ENCODE results near the gene MFN2. TPM values are rescaled to one million over a fixed set of nuclear protein-coding genes. Genes with fewer than 3 reads are reported as not detected.

MFN2 gene
- total RNA-seq, 2 experiments from 2014 or later = 55.1 to 60.4 TPM

DNA sequence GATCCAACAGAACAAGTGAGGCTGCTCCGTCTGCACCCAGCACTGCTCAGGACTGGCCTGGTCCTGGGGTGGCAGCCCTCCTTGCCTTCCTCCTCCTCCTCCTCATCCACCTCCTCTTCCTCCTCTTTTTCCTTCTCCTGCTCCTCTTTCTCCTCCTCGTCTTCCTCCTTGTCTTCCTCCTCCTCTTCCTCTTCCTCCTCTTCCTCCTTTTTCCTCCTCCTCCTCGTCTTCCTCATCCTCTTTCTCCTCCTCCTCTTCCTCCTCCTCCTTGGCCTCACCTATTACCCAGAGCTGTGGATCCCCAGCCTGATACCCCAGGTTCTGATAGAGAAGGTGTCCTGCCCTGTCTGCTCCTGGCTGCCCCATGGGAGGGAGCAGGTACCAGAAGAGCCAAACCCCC lies 16.6 kb upstream of the MFN2 start:
- no peaks in the 10 kb centered on the region for H3K27me3 Mint-ChIP-seq (ENCODE audit: low read depth)
- ChIA-PET CTCF (no interaction called here), POLR2A (no interaction called here)
- no peaks in the 10 kb centered on the region for H3K9me3 Mint-ChIP-seq (ENCODE audit: insufficient read depth)
- ATAC-seq (no peak), DNase-seq (no peak)
- no peak overlapping the region for H3K27ac Mint-ChIP-seq
- no peaks in the 10 kb centered on the region for H3K4me1 Mint-ChIP-seq (ENCODE audit: low read depth)
- H3K4me3 Mint-ChIP-seq = no peak overlapping the region
- H3K36me3 Mint-ChIP-seq (ENCODE audit: low read depth) = peaks cover 6% of the 10 kb centered on the region

DNA sequence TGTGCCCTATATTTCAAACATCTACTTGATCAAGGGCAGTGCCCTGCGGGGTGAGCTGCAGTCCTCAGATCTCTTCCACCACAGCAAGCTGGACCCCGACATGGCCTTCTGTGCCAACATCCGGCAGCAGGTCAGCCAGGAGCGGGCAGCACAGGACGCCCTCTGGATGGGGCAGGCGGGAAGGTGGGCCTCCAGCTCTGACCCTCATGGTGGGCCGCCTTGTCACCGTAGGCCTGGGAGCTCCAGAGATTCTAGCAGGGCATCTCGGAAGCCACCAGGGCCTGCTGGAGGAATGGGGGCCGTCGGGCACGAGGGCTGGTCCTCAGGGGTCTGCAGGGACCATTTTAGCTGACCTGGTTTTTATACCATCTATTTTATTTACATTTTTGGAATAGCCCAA lies 15.6 kb upstream of the MFN2 start:
- ChIA-PET POLR2A (interaction anchor here (4.6 kb wide), 1 partner anchor 56 kb away, joined by 54 read pairs; no protein-coding TSS in a partner anchor), CTCF (no interaction called here)
- Mint-ChIP-seq H3K27ac (no peak overlapping the region), H3K4me3 (no peak overlapping the region), H3K9me3 (ENCODE audit: insufficient read depth) (no peaks in the 10 kb centered on the region), H3K4me1 (ENCODE audit: low read depth) (no peaks in the 10 kb centered on the region), H3K27me3 (ENCODE audit: low read depth) (no peaks in the 10 kb centered on the region), H3K36me3 (ENCODE audit: low read depth) (peaks cover 6% of the 10 kb centered on the region)
- ATAC-seq (no peak), DNase-seq (no peak)

DNA sequence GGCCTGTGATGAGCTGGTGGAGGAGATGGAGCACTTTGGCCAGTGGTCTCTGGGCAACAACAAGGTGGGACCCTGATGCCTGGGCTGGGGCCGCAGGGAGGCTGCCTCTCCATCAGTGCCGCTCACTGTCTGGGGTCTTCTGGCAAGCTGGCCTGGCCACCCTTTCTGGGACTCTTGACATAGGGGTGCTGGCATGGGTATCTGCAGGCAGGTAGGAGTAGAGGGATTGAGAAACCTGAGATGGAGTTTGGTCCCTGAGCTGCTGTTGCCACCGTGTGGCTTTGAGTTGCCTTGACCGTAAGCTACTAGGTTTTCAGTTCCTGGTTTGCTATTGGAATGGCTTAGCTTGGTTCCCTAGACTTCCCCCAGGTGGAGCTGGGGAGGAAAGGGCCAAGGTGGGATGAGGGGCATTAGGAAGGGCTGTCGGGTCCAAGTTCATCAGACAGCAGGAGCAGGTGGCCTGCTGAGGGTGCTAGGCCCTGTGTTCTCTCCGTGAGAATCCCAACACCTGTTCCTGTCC lies 13.2 kb upstream of the MFN2 start:
- CTCF ChIA-PET = interaction anchor here (0.8 to 2.1 kb wide), 5 partner anchors 12 to 131 kb away, joined by 3 to 9 read pairs (median 4); partner anchors contain the start of gene MFN2

DNA sequence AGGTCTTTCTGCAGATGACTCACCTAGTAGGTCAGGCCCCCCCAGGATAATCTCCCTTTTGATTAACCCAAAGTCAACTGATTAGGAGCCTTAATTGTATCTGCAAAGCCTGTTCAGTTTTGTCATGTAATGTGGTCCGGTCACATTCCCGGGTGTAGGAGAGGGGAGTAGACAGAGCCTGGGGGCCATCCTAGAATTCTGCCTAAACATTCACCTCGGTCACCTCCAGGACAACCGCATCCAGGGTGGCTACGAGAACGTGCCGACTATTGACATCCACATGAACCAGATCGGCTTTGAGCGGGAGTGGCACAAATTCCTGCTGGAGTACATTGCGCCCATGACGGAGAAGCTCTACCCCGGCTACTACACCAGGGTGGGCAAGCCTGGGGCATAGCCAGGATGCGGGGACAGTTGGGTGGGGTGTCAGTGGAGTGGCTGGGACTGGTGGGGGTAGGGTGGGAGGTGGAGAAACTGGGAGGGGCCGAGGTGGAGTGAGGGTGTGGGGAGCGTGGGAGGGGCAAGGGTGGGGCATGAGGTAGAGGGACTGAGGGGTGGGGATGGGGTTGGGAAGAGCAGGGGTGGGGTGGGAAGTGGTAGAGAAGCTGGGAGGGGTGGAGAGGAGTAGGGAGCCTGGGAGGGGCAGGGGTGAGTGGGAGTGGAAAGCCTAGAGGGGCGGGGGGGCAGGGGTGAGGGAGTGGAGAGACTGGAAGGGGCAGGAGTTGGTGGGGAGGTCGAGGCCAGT lies 9.6 kb upstream of the MFN2 start:
- Mint-ChIP-seq H3K36me3 (ENCODE audit: low read depth) (peaks cover 23% of the 10 kb centered on the region), H3K27me3 (ENCODE audit: low read depth) (no peaks in the 10 kb centered on the region), H3K27ac (no peak overlapping the region), H3K4me3 (no peak overlapping the region), H3K4me1 (ENCODE audit: low read depth) (peaks cover 38% of the 10 kb centered on the region), H3K9me3 (ENCODE audit: insufficient read depth) (no peaks in the 10 kb centered on the region)
- ChIA-PET POLR2A (interaction anchor here (7.0 kb wide), 1 partner anchor 62 kb away, joined by 138 read pairs; no protein-coding TSS in a partner anchor), CTCF (no interaction called here)
- ATAC-seq (no peak), DNase-seq (no peak)

More for the DNA sequence above, 13.2 kb upstream of the MFN2 start:
- POLR2A ChIA-PET = interaction anchor here (1.1 to 4.6 kb wide), 2 partner anchors 13 to 58 kb away, joined by 5 to 54 read pairs; partner anchors contain the start of gene MFN2
- peaks cover 6% of the 10 kb centered on the region for H3K36me3 Mint-ChIP-seq (ENCODE audit: low read depth)
- no peaks in the 10 kb centered on the region for H3K27me3 Mint-ChIP-seq (ENCODE audit: low read depth)
- ATAC-seq = no peak
- H3K4me3 Mint-ChIP-seq = no peak overlapping the region
- H3K4me1 Mint-ChIP-seq (ENCODE audit: low read depth) = peaks cover 7% of the 10 kb centered on the region
- no peaks in the 10 kb centered on the region for H3K9me3 Mint-ChIP-seq (ENCODE audit: insufficient read depth)
- no peak overlapping the region for H3K27ac Mint-ChIP-seq
- DNase-seq = peak; percentile 27

DNA sequence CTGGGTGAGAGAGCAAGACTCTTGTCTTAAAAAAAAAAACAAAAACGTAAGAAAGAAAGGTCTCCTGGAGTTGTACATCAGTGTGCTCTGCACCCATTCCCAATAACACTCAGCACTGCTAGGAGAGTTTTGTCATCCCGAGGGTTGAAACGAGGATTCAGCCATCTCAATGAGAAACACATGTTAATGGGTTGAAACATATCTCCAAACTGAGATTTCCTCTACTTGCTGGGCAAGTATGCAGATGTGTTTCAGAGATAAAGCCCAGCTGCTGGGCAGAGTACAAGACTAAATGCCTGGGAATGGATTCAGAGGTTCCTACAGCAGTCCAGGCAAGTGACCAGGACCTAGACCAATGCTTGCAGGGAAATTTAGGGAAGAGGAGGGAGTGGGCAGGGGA lies 2.6 kb upstream of the MFN2 start:
- Mint-ChIP-seq H3K27ac (no peak overlapping the region), H3K4me3 (no peak overlapping the region), H3K9me3 (ENCODE audit: insufficient read depth) (no peaks in the 10 kb centered on the region), H3K4me1 (ENCODE audit: low read depth) (peaks cover 52% of the 10 kb centered on the region), H3K36me3 (ENCODE audit: low read depth) (peaks cover 39% of the 10 kb centered on the region), H3K27me3 (ENCODE audit: low read depth) (no peaks in the 10 kb centered on the region)
- DNase-seq (no peak), ATAC-seq (no peak)
- ChIA-PET POLR2A (interaction anchor here (7.6 kb wide), 1 partner anchor 68 kb away, joined by 310 read pairs; no protein-coding TSS in a partner anchor), CTCF (no interaction called here)

DNA sequence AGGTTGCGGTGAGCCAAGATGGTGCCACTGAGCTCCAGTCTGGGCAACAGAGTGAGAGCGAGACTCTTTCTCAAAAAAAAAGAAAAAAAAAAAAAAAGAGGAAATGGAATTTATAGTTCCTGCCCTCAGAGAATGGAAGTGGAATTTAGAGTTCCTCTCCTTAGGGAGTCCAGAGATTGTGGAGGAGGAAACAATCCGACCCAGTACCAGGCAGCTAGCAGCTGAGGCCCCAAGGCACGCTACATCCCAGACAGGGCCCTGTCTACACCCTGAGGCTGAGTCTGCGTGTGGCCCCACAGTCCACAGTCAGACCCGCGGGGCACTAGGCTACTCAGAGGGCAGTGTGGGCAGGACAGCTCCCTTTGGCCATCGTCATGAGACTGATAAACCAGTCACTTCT lies 1.9 kb upstream of the MFN2 start:
- no peak for ATAC-seq
- Mint-ChIP-seq H3K27me3 (ENCODE audit: low read depth) (no peaks in the 10 kb centered on the region), H3K9me3 (ENCODE audit: insufficient read depth) (no peaks in the 10 kb centered on the region), H3K36me3 (ENCODE audit: low read depth) (peaks cover 38% of the 10 kb centered on the region), H3K4me3 (no peak overlapping the region), H3K4me1 (ENCODE audit: low read depth) (peaks cover 45% of the 10 kb centered on the region), H3K27ac (no peak overlapping the region)
- CTCF ChIA-PET = no interaction called here
- POLR2A ChIA-PET = interaction anchor here (7.6 kb wide), 1 partner anchor 69 kb away, joined by 310 read pairs; no protein-coding TSS in a partner anchor
- no peak for DNase-seq

DNA sequence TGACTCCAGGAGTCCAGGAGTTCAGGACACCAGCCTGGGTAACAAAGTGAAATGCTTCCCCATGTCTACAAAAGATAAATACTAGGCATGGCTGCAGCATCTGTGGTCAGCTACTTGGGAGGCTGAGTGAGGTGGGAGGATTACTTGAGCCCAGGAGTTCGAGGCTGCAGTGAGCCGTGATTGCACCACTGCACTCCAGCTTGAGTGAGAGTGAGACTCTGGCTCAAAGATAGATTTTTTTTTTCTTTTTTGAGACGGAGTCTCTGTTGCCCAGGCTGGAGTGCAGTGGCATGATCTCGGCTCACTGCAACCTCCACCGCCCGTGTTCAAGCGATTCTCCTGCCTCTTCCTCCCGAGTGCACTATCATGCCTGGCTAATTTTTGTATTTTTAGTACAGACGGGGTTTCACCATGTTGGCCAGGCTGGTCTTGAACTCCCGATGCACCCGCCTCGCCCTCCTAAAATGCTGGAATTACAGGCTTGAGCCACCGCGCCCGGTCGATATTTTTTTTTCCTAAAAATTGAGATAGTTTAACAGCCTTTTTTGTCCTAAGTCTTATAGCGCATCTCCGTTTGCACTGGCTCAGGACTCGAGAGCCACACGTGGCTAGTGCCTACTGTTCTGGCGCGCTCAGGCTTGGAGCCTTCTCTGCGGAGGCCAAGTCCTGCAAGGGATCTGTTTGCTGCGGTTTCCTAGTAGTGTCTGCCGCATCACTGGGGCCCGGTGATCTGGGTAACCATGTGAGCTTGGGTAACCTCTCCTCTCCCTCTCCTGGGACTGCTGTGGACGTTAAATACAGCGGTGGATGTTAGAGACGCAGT lies 1.0 kb upstream of the MFN2 start:
- Mint-ChIP-seq H3K27me3 (ENCODE audit: low read depth) (no peaks in the 10 kb centered on the region), H3K36me3 (ENCODE audit: low read depth) (peaks cover 38% of the 10 kb centered on the region), H3K9me3 (ENCODE audit: insufficient read depth) (no peaks in the 10 kb centered on the region), H3K4me3 (peak overlapping the region; percentile 95), H3K4me1 (ENCODE audit: low read depth) (peaks cover 45% of the 10 kb centered on the region), H3K27ac (peak overlapping the region; percentile 93)
- DNase-seq = no peak
- ChIA-PET CTCF (interaction anchor here (0.7 to 1.8 kb wide), 5 partner anchors 11 to 172 kb away, joined by 3 to 8 read pairs (median 4); no protein-coding TSS in a partner anchor), POLR2A (interaction anchor here (0.5 to 7.6 kb wide), 7 partner anchors 11 to 967 kb away, joined by 3 to 310 read pairs (median 4); partner anchors contain the start of genes PLOD1 and TARDBP)
- no peak for ATAC-seq

DNA sequence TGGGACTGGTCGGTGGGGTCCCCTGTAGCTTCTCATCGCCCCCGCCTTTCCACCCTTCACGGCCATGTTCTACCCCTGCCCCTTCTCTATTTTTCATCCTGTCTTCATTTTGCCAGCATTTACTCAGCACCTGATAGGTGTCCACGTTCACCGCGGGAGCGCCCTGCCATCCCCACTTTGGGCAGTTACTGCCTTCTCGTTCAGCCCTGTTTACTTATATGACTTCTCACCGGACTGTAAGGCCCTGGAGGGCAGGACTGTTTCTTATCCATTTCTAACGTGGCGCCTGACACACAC lies 380 bp downstream of the MFN2 start:
- ATAC-seq = no peak
- Mint-ChIP-seq H3K27me3 (ENCODE audit: low read depth) (no peaks in the 10 kb centered on the region), H3K4me3 (peak overlapping the region; percentile 95), H3K9me3 (ENCODE audit: insufficient read depth) (no peaks in the 10 kb centered on the region), H3K36me3 (ENCODE audit: low read depth) (peaks cover 33% of the 10 kb centered on the region), H3K27ac (peak overlapping the region; percentile 98), H3K4me1 (ENCODE audit: low read depth) (peaks cover 34% of the 10 kb centered on the region)
- ChIA-PET POLR2A (interaction anchor here (0.6 to 7.6 kb wide), 5 partner anchors 37 to 178 kb away, joined by 3 to 310 read pairs (median 4); partner anchors contain the start of genes KIAA2013 and PLOD1), CTCF (interaction anchor here (1.0 to 2.1 kb wide), 8 partner anchors 13 to 174 kb away, joined by 3 to 8 read pairs (median 4); no protein-coding TSS in a partner anchor)
- DNase-seq = no peak

DNA sequence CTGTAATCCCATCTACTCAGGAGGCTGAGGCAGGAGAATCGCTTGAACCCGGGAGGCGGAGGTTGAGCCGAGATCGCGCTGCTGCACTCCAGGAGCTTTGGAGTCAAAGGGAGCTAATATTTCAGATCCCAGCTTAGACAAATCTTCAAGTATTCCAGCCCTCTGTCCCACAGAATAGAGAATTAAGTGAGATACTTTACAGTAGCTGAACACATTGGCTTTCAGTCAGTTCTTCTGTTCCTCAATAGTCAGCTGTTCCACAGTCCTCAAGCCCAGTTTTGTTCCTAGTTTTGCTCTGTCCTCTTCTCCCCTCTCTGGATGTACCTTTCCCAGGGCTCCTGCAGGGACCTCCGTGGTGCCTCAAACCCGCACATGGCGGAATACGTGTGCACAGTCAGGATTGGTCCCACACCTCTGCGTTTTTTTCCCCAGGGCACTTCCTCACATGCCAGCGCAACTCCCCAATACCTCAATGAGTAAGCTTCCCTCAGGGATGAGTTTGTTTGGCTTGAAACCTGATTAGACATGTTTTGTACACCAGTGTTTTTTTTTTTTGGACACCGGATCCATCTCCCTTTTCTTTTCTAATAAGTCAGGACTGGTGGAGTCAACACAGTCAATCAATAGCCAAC lies 1.2 kb downstream of the MFN2 start:
- ChIA-PET CTCF (interaction anchor here (0.6 to 2.1 kb wide), 14 partner anchors 8 to 143 kb away, joined by 3 to 15 read pairs (median 4); no protein-coding TSS in a partner anchor), POLR2A (interaction anchor here (0.6 to 7.6 kb wide), 4 partner anchors 55 to 178 kb away, joined by 3 to 310 read pairs (median 4); partner anchors contain the start of gene KIAA2013)
- Mint-ChIP-seq H3K27ac (peak overlapping the region; percentile 98), H3K4me1 (ENCODE audit: low read depth) (peaks cover 40% of the 10 kb centered on the region), H3K9me3 (ENCODE audit: insufficient read depth) (no peaks in the 10 kb centered on the region), H3K4me3 (peak overlapping the region; percentile 95), H3K36me3 (ENCODE audit: low read depth) (peaks cover 36% of the 10 kb centered on the region), H3K27me3 (ENCODE audit: low read depth) (no peaks in the 10 kb centered on the region)
- ATAC-seq = no peak
- DNase-seq = no peak

DNA sequence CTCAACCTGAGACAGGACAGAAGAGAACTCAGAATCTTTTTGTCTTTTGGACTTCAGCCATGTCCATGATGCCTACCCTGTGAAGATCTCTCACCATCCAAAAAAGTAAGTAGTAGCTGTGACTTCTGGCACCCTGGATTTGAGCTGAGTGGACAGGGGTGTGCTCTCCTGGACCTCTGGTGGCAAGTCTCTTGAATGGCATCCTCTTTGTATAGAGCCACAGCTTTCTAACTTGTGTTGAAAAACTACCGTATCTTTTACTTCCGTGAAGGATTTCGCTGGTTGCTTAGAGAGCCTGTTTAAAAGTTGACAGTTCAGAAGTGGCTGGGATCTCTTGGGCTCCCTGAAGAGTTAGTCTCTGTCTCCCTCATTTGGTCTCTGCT lies 1.8 kb downstream of the MFN2 start:
- Mint-ChIP-seq H3K9me3 (ENCODE audit: insufficient read depth) (no peaks in the 10 kb centered on the region), H3K4me3 (peak overlapping the region; percentile 95), H3K27ac (peak overlapping the region; percentile 98), H3K27me3 (ENCODE audit: low read depth) (no peaks in the 10 kb centered on the region), H3K36me3 (ENCODE audit: low read depth) (peaks cover 36% of the 10 kb centered on the region), H3K4me1 (ENCODE audit: low read depth) (peaks cover 40% of the 10 kb centered on the region)
- DNase-seq (peak; percentile 51), ATAC-seq (no peak)
- POLR2A ChIA-PET = interaction anchor here (0.6 to 7.6 kb wide), 2 partner anchors 58 to 73 kb away, joined by 3 to 310 read pairs; no protein-coding TSS in a partner anchor
- CTCF ChIA-PET = interaction anchor here (0.6 to 2.1 kb wide), 9 partner anchors 9 to 143 kb away, joined by 3 to 15 read pairs (median 4); no protein-coding TSS in a partner anchor

DNA sequence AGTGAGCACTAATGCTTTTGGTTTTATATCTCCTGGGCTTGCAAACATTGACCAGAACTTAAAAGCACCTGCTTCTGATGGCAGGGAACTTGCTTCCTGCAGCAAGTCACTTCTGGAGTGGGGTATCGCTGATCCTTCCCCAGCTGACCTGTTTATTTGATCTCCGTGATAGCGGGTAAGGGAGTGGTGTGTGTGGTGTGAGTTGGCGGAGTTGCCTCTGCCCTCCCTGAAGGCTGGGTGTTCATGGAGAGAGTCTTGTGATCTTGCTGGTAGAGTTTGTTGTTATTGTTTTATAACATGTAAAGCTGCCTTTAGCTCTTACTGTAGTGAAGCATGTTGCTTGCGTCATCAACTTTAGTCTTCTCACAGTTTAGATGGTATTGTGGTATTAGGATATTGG lies 3.9 kb downstream of the MFN2 start:
- Mint-ChIP-seq H3K4me3 (no peak overlapping the region), H3K4me1 (ENCODE audit: low read depth) (peaks cover 43% of the 10 kb centered on the region), H3K27ac (no peak overlapping the region), H3K27me3 (ENCODE audit: low read depth) (no peaks in the 10 kb centered on the region), H3K36me3 (ENCODE audit: low read depth) (peaks cover 42% of the 10 kb centered on the region), H3K9me3 (ENCODE audit: insufficient read depth) (no peaks in the 10 kb centered on the region)
- CTCF ChIA-PET = no interaction called here
- no peak for DNase-seq
- POLR2A ChIA-PET = interaction anchor here (0.7 to 7.6 kb wide), 2 partner anchors 48 to 75 kb away, joined by 3 to 310 read pairs; no protein-coding TSS in a partner anchor
- ATAC-seq = no peak

All from activated CD8-positive, alpha-beta T cell treated with anti-CD3 and anti-CD28 coated beads, Interleukin-2, amount 10 ng/mL, durations not matched to agents 7 days and 5 days (primary cell).